ENCODE measurements around the gene EIF4E. TPM values are rescaled to one million over a fixed set of nuclear protein-coding genes. Genes with fewer than 3 reads are reported as not detected.

EIF4E gene
- polyA plus RNA-seq: 98.2 and 147 TPM in 2 replicates

GRCh38 chr4:98928505-98929340 is at the start of gene EIF4E:
Gene EIF4E, minus strand, starts transcription at chr4:98929133. Its CDS starts 21 bp downstream, at chr4:98929112.

Other genes with a start within 250 kb of the EIF4E start
- gene METAP1, start 66.6 kb upstream of the EIF4E start, polyA plus RNA-seq: 31.9 and 32.0 TPM in 2 replicates
- 66.4 and 80.7 TPM in 2 replicates for gene ADH5, start 159.7 kb upstream of the EIF4E start, polyA plus RNA-seq
- not detected in 2 replicates for gene ADH4, start 215.2 kb upstream of the EIF4E start, polyA plus RNA-seq